HG03039 (cell line): Measurements from ENCODE around the gene LAD1.

Experiments
- ATAC-seq: cut with Tn5 transposase; IDR thresholded peaks from one replicate; pipeline ENCODE4 v1.9.1; 2021; ENCODE audit warnings: mild to moderate bottlenecking, moderate library complexity; ENCODE audit not compliant: unreplicated experiment

Gene LAD1

DNA sequence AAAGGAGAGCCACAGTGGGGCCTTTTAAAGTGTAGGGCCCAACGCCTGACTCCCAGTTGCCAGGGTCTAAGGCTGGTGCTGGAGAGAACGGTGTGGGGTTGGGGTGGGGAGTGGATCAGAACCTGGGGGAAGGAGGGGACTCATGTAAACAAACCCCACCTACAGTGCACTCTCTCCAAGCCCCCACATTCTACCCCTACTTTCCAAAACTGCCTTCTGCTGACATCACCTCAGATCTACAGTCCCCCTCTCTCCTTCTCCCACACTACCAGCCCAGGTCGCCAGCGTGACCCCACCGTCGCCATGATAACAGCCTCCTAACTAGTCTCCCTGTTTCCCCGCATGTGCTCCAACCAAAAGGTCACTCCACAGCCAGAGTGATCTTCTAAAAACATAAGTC is 48.2 kb downstream of the LAD1 start:
- ATAC-seq, result no peak

DNA sequence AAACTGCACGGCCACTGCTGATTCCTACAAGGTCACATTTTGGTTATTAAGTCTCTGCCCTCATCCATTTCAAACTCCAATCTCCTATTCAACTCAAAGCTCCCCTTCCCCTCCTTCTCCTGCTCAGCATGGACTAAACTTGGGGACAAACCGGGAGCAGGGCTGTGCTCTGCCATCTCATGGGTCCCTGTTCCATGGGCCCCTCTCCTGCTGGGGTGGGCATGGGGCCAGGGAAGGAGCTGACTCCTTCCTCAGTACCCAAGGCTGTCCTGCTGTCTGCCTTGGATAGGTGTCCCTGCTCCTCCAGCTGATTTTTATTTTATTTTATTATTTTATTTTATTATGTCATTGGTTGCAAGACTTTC is 48.8 kb downstream of the LAD1 start:
- ATAC-seq, result no peak

DNA sequence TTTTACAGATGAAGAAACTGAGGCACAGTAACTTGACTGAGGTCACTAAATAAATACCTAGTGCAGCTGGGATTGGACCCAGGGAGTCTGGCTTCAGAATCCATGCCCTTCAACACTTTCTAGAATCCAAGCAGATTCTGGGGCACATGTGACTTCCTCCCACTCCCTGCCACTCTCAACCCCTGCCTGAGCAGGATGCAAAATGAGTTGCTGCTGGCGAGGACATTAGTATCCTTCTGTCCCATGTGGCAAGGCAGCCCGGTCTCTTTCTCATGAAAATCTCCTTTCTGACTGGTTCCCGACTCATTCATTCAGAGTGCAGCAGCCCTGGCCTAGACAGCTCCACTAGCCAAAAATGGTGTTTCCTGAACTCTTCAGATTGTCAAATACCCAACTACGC is 50.0 kb downstream of the LAD1 start:
- ATAC-seq, result no peak

DNA sequence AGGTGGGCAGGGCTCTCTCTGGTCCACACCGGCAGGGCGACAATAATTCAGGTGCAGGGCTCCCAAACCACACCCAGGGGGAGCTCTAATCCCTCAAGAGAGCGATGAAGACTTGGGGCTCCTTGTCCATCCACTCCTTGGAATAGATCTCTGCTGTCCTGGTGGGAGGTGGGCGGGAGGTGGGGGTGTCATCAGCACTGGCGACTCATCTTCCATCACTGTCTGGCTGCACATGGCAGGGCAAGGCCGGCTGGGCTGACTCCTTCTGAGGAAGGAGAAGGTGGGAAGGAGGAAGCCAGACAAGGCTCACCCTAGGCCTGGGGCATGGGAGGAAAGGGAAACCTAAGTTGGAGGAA is 50.9 kb downstream of the LAD1 start:
- no peak for ATAC-seq

DNA sequence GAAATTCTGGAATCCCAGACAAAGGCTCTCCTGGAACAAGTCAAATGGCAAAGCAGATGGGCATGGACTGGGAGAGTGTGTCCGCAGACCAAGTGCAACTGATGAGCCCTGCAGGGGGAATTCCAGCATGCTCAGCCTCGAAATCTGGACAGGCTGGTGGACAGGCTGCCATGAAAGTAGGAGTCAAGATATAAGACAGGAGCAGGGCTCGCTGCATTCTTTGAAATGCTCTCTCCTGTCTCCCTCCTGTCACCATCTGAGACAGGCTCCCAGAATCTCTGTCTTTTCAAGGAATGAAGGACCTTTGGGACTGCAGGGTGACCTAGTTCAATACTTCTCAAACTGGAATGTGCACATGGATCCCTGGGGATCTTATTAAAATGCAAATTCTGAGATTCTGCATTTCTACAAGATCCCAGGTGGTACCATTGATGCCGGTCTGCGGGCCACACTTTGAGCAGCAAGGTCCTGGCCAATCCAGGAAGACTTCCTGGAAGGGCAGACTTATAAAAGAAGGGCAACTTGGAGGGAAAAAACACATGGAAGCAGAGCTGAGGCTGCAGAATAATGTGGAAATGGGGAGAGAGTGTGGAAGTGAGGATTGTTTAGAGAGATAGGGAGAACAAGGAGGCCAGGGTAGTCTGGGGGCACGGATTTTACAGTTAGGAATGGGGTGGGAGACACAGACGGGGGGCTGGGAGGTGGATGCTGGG is 51.5 kb downstream of the LAD1 start:
- ATAC-seq, result no peak

DNA sequence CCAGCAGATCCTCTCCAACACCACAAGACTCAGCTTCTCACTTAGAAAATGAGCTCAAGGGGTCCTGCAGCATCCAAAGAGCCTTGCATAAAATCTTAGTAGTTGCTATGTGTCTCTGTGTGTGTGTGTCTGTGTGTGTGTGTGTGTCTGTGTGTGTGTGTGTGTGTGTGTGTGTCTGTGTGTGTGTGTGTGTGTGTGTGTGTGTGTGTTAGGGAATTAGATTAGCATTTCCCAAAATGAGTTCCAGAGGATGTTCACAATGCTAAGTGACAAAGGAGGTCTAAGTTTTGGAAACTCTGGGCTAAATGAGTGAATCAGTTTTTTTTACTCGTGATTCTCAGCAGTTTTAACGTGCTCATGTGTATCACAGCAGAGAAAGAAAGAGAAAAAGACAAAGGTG is 52.1 kb downstream of the LAD1 start:
- no peak for ATAC-seq

DNA sequence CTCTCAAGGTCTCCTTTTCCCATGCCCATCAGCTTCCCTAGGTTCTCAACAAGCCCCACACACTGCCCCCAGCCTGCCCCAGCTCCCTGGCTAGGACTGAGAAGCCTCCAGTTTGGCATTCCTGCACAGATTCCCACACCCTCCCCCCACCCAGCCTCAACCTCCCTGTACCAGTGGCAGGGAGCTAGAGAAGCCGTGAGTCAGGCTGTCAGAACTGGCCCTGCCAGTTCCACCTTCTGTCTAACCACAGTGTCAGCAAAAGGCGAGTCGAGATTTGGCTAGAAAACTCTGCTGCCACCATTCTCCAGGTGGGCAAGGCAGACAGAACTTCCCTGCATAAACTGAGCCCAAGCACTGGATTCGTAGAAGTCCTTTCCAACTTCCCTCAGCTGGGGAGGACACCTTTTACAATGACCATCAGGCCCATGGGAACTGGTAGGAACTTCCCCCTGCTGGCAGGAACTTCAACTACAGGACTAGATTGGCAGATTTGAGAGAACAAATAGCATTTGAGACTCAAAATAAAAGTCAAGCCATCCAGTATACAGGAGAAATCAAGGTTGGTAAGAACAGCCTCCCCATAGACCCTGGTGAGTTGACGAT is 52.7 kb downstream of the LAD1 start:
- ATAC-seq, result no peak

DNA sequence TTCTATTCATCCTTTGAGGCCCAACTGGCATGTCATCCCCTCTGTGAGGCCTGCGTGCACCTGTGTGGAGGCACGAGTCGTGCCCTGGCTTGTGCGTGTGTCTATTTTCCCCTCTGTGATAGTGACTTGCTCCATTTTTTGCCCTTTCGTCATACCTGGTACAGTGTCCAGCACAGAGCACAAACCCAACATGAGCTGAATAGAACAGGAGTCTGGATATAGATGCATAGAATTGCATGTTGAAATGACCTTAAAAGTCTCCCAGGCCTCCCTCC is 54.1 kb downstream of the LAD1 start:
- no peak for ATAC-seq

DNA sequence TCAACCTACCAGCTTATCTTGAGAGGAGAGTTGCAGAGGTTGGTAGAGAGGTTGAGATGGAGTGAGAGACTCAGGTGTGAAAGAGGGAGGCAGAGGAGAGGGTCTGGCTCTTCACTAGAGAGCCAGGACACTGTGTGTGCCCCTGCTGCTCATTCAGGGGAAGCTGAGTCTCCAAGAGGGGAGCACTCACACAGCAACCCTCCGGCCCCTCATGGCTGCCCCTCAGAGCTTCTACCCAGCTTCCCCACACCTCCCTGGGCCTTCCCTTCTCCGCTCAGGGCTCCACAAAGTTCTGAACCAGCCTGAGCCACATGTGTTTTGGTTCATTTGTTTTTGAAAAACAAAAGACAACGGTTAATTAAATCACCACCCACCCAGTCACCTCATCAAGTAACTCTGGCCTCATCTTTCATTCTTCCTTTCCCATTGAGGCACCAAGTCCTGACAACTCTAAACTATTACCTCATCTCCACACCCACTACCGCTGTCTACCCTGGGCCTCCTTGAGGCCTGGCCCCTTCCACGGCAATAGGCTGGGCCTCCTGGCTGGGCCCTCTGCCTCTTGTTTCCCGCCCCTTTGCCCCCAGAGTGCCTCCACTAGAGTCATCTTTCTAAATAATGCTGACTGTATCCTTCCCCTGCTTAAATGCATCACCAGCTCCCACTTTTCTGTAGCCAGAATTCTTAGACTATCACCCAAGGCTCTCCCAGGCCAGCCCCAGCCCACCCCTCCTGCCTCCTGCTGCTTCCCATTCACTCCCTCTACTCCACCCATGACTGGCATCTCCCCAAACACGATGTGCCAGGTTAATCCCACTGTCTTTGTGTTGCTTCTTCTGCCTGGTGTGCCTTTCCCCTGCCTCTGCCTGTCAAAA is 54.7 kb downstream of the LAD1 start:
- ATAC-seq, result no peak

DNA sequence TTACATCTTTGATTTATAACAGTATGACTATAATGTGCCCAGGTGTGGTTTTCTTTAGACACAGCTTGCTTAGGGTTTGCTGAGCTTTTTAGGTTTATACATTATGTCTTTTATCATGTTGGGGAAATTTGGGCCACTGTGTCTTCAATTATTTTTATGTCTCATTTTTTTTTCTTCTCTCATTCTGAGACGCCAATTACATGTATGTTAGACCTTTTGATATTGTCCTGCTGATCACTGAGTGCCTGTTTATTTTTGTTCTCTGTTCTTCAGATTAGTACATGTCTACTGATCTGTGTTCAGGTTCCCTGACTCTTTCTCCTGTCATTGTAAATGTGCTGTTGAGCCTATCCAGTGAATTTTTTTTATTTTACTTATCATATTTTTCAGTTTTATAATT is 57.7 kb downstream of the LAD1 start:
- no peak for ATAC-seq

DNA sequence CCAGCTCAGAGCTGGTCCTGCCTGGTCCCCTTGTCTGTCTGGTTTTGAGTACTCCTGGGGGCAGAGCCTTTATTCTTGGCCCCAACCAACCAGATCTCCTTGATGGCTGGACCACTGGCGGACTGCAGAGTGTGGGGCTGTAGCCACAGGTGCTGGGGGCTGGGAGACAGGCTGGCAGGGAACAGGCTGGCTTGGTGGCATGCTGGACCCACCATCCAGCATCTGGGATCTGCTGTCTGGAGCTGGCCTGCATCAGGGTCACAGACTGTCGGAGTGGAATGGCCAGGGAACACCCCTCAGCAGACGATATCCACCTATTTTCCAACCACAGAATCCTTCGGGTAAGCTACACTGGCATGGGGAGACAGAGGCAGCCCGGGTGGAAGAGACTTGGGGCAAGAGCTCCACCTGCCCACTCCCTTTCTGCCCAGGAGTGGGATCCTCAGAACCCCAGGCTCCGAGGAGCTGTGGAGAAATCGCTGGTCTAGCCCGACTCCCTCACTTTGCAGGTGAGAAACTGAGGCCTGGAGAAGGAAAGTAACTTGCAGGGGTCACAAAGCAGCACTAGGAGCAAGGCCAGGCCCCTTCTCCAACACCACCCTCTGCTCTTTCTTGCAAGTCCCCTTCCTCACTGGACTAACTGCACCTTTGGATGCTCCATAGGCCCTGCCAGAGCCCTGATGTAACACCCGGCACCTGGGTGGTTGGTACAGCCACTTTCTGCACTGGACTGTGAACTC is 62.2 kb downstream of the LAD1 start:
- no peak for ATAC-seq

DNA sequence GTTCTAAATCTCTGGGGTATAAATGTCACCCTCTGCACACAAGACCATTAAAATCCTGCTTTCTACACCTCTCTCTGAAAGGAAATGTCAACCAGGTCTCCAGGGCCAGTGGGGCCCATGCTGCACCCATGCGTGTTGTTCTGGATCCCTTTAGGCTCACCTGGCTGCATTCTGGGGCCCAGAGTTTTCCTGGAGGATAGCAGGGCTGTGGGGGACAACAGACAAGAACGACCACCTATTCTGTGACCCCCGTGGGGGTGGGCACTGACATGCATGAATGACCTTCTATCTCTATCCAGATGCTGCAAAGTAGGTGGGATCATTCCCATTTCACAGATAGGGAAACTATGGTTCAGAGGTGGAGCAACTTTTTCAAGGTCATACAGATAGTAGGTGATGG is 63.2 kb downstream of the LAD1 start:
- ATAC-seq, result no peak

DNA sequence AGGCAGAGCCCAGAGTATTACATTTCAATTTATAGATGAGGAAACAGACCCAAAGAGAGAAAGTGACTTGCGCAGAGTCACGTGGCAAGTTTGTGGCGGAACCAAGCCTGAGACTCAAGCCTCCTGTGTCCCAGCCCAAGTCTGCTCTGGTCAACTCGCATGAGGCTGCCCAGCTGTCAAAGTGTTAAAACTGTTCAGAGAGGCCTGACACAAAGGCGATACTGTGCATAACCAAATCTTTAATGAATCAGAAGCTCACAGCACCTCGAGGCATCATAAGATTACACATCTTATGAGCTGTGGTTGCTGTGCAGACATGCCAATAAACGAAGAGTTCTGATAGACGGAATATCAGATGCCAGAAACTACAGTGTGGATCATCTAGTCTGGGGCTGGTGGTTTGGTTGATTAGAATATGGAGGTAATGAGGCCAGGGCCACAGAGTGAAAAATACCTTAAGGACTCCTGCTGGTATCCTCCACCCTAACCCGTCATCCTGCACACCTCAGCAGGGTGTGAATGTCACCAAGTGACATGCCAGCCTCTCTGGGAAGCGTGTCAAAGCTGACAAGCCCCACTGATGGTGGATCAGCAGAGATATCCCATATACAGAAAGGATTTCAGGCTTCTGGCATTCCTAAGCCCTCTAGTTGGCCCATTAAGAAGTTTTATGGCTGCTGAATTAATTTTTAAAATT is 63.8 kb downstream of the LAD1 start:
- ATAC-seq, result no peak

DNA sequence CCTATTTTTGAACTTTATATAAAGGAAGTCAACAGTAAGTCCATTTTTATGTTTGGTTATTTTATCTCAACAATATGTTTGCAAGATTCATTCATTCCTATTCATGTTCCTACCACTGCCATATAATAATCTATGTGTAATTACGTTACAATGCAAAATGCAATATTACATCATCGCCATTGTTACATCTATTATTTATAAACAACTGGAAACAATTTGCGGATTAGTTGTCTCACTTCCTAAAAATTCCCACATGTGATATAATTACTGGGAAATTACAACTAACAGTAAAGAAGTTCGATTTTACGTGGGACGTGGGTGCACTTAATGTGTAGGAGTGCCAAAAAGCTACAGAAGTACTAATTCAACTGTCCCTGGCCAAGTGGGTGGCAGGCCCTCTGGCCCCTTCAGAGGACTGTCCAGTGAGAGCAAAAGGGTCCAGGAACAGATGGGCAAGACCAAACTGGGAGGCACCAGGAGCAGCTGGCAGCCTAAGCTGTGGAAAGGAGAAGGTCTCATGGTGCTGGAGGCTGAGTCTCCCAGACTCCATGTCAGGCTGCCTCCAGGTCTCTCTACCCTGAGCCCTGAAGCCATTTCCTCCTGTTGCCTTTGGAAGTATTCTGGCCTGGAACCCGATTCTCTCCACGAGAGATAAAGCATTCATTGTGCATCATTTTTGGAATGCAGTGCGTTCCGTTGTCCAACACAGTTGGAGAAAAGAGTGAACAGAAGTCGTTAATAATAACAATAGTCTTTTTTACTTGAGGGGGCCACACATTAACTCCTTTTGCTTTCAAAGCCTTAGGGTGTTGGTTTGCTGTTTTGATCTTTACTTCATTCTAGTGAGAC is 64.6 kb downstream of the LAD1 start:
- no peak for ATAC-seq

DNA sequence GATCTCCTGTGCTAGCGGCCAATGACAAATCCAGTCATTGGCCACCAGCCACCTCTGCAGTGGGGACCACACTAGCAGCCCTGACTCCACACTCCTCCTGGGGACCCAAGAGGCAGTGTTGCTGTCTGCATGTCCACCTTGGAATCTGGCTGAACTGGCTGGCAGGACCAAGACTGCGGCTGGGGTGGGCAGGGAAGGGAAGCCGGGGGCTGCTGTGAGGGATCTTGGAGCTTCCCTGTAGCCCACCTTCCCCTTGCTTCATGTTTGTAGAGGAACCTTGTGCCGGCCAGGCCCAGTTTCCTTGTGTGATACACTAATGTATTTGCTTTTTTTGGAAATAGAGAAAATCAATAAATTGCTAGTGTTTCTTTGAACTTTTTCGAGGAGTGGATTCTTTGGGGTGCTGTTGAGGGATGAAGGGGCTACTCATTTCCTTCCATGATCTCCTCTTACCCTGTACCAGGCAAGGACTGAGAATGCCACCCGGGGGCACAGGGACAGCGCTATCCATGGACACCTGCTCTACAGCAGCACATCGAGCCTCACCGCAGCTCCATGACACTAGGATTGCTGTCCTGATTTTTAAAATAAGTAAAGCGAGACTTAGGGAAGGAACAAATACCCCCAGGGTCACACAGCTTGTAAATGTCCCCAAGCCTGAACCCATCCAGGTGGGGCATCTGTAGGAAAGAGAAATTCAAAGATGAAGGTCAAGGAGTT is 66.3 kb downstream of the LAD1 start:
- ATAC-seq, result no peak

DNA sequence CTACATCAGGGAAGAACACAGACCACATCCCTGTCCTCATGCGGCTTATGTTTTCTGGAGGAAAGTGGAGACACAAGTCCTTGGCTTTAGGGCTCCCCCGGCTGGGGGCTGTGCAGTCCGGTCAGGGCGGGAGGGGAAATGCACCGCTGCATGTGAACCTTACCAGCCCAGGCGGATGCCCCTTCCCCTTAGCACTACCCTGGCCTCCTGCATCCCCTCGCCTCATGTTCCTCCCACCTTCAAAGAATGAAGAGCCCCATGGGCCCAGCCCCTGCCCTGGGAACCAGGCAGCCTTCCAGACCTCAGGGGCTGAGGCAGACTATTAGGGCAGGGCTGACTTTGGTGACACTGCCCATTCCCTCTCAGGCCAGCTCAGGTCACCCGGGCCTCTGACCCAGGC is 67.1 kb downstream of the LAD1 start:
- no peak for ATAC-seq

DNA sequence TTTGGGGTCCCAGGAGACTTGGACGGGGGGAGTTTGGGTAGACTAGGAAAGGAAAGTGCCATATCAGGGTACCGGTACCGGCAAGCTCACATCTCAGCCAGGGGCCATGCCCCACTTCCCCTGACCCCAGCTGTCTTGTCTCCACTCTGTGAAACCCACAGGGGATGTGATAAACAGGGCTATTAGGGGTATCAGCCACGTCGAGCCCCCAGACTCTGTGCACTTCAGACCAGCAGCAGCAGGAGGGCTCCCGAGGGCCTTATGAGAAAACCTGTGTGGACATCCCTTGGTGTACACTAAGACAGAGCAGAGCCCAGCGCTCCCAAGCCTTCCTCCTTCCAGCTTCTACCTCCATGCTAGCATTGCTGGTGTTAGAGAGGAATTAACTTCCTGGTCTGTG is 68.0 kb downstream of the LAD1 start:
- ATAC-seq, result no peak
